Body of pancreas (tissue), 4 donors: Measurements from ENCODE around the gene FLNC.

Experiments
- CTCF ChIP-seq, 7 experiments: fragments of 450-650 bp in 4 of 7; fragments of 200-600 bp in 3 of 7; sonication (generic) in 3 of 7; IDR thresholded peaks; one replicate each; pipeline ENCODE4 v1.5.1; 2016 to 2019; ENCODE audit warnings: antibody characterized with exemption in 7 of 7
- POLR2A ChIP-seq, 3 donors: fragments of 450-650 bp; IDR thresholded peaks; one replicate each; pipeline ENCODE4 v1.6.1; 2016; ENCODE audit warnings: antibody characterized with exemption in 3 of 3, mild to moderate bottlenecking in 2 of 3

GRCh38 chr7:128869944-128870285 lies 39.7 kb downstream of the FLNC start:
- TF ChIP-seq CTCF (IDR thresholded peaks at IDR 0.05) (no peak), POLR2A (IDR thresholded peaks at IDR 0.05) (no peak)
